NCI-H748 (cell line): ENCODE data around the gene VSIG10L2.
"Not testable (repeated sequence)": the region's sequence is repeated elsewhere in the genome, so short reads cannot be mapped to it uniquely, and the experiment has no call there.

Experiments
- DNase-seq: peaks from one replicate; lab custom pipeline; 2025; ENCODE audit not compliant: unreplicated experiment; lab: John Stamatoyannopoulos, UW

The VSIG10L2 gene

DNA sequence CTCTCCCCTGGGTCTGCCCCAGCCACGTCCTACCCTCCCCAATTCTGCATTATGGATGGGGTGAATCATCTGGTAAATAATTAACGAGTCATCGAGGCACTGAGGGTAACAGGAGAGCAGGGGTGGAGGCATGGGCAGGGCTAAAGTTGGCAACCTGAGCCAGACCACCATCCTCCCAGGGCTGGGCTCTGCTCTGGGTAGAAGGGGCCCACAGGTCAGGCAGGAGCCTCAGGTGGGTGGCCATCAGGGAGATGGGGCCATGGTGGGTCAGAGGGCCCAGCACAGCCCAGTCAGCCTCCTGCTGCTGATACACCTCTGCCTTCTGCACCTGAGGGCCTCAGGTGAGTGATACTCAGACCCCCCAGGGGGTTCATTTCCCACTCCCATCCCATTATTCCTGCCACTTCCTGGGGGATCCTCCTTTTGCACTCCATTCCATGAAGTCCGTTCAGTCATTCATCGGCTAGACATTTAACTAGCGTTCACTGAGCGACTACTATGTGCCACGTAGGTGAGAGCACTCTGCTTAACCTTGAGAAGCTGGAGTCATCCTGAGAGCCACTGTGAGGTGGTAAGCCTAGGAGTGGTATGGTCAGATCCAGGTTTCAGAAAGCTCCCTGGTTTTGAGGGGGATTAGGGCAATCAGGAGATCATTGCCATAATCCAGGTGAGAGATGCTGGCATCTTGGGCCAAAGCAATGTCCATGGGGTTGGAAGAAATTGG is at the start of gene VSIG10L2:
VSIG10L2 (plus strand) TSS at position 248 of the 724 bp plus-strand sequence; CDS start at position 260, 12 bp downstream.
- DNase-seq = no peak

DNA sequence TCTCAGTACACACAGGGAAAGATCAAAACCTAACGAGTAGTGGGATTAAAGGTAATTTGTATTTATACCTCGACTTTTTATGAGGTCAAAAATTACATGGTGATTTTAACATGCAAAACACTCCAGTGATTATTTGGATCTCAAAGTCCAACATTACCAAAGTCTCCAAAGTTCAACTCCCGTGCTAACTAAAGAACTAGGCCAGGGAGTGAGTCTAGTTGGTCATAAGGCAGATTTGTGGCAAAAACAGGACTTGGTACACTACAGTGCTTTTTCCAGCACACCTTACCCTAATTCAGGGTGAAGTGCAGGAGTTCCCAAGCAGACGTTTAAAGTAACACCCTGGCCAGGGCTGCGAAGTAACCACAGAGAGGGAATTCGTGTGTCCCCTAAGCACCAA is 44.0 kb upstream of the VSIG10L2 start:
- DNase-seq = no peak

DNA sequence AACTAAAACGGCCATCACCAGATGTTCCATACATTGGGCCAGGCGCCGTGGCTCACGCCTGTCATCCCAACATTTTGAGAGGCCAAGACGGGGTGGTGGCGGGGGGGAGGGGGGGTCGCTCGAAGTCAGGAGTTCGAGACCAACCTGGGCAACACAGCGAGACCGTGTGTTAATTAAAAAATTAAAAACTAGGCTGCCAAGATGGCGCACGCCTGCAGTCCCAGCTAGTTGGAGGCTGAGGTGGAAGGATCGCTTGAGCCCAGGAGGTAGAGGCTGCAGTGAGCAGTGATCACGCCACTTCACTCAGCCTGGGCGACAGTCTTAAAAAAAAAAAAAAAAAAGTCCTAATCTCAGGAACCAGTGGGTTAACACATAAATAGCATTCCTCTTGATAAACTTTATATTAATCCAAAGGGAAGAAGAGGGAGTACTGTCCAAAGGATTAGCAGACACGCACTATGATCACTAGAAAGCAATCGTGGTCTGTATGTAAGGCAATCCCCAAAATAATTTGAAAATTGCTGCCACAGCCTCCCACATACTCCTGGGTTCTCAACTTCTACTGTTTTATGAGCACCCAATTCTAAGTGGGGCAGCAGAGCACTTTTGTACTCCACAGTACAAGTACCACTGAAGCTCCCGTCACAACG is 43.4 kb upstream of the VSIG10L2 start:
- peak; percentile 2 for DNase-seq

DNA sequence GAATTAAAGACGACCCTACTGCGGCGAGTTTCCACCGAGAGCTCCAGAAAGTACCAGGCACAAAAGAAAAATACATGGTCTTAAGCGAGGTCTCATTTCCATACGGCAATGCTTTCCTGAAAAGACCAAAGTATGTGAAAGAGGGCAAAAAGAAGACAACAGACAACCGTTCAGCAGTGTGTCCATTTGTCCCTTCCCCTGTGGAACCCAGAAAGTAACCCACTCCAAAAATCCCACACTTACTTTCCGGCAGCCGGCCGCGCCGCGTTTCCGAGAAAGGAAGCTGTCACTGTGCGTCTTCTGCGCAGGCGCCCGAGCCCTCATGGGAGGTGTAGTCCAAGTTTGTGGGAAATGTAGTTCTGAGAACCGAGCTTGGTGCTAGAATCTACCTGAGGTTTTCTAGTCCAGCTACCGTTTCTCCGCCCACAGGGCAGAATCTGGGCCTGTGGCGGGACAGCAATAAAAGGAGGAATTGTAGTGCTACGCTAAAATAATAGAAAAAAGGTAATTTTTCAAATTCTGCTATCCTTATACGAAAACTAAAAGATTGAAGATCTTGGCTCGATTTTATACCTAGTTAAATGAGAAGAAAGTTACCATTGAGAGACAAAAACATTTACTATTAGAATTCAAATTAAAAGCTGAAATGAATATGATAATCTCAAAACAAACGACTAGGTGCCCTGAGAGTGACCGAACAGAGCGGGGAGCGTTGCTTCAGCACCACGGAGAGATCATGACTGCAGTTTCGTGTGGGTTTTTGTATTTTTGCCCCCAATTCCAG is 42.7 kb upstream of the VSIG10L2 start, which contains the start of gene PUS3:
PUS3 (minus strand) TSS at position 280 of the 784 bp plus-strand sequence. CDS start 6,922 bp downstream, outside the sequence.
- peak; percentile 89 for DNase-seq

DNA sequence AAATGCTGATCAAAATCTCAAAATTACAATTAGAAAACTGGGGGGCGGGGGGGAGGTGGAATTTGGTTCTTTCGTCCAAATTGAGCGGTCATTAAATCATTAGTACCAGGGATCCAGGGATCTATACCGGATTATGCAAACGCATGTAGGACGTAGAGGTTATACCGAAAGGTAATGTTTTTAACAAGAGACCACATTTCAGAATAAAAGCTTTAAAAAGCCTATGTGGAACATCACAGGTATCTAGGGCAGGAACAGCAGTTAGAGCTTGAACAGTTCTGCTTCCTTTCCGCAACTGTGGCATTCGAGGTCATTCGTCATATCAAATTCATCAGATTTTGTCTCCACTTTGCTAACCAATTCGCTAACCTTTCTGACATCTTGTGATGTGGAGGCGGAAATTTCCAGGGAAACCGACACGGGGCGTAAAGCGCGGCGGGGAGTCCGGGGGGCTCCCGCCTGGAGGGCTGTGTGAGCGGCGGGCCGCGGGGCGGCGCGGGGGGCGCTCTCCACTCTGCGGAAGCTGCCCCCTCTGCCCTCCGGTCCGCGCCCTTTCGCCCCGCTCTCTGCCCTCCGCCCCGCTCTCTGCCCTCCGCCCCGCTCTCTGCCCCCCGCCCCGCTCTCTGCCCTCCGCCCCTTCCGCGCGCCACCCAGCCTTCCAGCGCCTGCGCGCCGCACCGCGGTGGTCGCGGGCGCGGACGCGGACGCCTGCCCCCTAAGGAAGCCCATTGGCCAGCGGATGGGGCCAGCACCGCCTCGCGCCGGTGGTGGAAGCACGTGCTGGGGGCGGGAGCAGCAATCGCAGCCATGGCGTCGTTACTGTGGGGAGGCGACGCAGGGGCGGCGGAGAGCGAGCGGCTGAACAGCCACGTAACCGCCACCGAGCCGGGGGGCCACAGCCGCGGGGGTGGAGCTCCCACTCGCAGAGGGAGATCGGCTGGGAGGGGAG is 41.9 kb upstream of the VSIG10L2 start, which contains the start of gene DDX25:
DDX25 (plus strand) TSS at position 798 of the 949 bp plus-strand sequence; CDS start at position 808, 10 bp downstream.
- peak; percentile 45 for DNase-seq

DNA sequence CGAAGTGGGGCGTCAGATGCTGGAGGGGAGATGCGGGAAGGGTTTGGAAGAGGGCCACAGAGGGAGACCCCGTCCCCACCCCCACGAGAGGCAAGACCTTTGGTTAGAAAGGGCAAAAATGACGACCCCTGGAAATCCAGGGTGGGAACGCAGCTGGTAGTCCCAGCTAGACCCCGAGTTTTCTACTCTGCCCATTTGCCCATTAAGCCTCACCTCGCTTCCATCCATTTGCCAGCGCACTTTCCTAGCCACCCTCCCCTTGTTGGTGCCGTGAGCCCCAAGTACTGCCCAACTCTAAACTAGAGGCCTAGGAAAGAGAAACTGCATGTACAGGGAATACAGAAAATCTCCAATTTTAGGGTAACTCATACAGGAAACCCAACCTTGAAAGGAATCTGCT is 41.2 kb upstream of the VSIG10L2 start:
- no peak for DNase-seq

DNA sequence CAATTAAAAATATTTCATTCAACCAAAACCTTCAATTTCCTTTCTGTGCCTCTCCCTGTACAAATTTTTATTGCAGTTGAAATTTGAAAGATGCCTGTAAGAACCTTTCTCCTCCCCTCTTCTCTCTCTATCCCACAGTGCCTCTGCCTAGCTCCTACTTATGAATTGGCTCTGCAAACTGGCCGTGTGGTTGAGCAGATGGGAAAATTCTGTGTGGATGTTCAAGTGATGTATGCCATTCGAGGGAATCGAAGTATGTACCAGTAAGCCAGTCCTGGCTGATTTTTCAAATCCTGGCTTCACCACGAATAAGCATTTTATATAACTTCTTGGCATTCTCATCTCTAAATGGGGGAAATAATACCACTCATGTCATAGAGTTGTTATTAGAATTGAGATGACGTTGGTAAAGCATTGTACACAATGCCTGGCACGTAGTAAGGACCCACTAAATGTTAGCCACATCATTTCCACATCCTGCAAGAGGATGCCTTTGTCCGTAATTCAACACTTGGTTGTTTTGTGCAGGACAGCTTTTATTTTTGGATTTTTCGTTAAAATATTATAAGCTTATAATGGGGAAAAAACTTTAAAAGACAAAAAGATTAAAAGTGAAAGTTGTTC is 35.5 kb upstream of the VSIG10L2 start:
- no peak for DNase-seq

DNA sequence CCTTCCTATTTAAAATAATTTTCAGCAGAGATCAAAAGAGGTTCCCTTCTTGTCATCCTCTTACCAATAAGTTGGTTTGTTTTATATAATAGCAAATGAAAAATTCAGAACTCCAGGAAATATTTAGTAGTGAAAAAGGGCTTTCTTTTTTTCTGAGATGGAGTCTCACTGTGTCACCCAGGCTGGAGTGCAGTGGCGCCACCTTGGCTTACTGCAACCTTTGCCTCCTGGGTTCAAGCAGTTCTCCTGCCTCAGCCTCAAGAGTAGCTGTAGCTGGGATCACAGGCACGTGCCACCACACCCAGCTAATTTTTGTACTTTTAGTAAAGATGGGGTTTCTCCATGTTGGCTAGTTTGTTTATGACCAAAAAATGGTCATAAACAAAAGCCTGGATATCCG is 31.2 kb upstream of the VSIG10L2 start:
- not testable (repeated sequence) for DNase-seq

DNA sequence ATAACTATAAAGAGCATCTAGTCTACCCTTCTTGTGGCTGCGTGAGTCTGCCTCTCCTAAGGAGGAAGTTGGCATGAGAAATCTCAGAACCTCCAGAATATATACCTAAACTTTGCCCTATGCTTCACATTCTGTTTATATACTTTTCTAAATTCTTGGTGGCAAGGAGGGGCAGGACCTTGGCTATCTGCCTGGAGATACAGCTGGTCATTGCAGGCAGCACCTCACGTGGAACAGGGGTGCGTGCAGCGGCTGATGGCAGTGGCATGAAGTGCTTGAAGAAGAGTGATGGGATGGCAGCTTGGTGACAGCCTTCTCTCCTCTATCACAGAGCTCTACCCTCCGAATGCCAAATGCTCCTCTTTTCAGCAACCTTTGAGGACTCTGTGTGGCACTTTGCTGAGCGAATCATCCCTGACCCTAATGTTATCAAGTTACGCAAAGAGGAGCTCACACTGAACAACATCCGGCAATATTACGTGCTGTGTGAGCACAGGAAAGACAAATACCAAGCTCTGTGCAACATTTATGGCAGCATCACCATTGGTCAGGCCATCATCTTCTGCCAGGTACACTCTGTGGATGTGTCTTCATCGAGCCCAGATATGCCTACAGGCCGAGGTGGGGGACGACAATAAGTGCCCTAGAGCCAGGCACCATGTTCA is 29.0 kb upstream of the VSIG10L2 start:
- DNase-seq = peak; percentile 2

DNA sequence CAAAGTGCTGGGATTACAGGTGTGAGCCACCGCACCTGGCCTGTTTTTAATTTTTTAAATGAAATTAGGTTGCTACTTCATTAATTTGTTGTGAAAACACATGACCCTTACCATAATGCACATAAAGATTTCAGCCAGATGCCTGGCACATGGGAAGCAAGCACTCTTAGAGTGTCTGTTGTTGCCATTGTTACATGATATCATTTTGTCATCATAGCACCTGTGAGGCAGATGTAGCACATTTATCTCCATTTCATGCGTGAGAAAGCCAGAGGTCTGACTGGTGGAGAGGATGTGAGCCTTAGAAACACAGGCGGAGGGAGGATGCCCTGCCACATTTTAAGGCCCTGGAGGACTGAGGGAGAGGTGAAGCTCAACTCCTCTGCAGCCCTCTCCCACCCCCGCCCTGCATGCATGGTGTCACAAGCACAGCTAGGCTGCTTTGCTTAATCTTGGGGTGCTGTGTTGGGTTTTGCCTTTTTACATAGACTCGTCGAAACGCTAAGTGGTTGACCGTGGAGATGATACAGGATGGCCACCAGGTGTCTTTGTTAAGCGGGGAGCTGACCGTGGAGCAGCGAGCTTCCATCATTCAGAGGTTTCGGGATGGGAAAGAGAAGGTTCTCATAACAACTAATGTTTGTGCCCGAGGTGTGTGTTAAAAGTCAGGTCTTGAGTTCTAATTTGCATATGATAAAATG is 27.6 kb upstream of the VSIG10L2 start:
- no peak for DNase-seq

DNA sequence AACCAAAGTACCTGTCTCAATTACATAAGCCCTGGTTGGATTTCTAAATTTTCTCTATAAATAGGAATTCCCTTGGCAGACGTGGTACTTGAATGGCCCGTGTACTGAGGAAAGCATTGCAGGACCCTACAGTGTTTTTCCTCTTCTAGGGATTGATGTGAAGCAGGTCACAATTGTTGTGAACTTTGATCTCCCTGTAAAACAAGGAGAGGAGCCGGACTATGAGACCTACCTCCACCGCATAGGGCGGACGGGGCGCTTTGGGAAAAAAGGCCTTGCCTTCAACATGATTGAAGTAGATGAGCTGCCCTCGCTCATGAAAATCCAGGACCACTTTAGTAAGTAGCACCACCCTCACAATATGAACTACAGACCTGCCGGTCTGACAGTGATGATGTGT is 24.8 kb upstream of the VSIG10L2 start:
- DNase-seq = no peak

DNA sequence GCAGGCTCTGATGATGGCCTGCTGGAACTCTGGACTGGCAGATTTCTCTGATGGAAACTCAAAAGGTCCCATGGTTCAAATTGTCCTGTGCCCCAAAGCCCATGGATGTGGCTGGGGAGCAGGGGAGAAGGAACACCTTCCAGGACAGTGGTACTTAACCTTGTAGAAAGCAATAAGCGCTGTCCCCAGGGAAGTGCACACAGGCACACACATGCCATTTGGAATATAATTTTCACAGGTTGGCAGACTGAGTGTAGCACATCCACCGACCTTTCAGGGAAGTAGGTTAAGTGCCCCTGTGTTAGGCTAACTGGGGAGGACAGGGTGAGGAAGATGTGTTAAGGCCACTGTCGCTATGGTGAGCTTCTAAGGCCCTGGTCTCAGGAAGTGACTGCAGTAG is 23.7 kb upstream of the VSIG10L2 start:
- no peak for DNase-seq

DNA sequence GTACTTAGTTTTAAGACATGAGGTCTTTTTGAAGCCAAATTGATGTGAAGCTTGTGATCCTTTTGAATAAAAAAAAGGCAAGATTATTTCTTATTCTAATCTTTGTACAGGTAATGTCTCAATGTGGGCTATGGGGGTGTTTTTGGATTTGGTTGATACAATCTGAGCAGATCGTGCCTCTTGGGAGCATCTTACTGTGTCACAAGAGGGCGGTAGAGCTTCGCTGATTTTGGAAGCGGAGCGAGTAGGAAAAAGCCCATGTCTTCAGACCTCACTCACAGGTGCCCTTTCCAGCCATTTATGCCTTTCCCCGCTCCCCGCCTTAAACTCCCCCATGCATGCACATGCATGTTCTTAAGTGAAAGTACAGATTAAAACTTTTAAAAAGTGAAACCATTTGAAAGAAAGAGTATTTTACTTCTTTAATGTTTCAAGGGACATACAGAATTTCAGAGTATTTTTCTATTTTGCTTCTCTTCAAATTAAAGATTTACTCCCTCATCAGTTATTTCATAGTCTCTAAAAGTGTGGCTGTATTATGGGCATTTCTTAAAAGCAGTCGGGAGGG is 22.7 kb upstream of the VSIG10L2 start:
- DNase-seq = peak; percentile 62

DNA sequence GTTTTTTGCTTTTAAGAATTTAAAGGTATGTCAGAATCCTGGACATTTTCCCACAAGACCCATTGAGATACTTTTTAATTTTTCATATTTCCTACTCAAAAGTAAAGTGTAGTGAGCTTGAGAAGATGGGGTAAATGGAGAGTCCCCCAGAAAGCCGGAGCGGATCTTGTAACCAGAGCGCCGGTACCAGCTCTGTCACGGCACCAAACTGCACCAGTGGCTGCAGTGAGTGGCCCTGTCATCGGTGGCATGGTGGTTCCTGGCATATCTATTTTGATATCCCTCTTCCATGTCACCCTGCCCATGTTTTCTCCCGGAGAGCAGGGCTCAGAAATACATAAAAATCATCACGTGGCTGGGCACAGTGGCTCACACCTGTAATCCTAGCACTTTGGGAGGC is 22.2 kb upstream of the VSIG10L2 start:
- no peak for DNase-seq

DNA sequence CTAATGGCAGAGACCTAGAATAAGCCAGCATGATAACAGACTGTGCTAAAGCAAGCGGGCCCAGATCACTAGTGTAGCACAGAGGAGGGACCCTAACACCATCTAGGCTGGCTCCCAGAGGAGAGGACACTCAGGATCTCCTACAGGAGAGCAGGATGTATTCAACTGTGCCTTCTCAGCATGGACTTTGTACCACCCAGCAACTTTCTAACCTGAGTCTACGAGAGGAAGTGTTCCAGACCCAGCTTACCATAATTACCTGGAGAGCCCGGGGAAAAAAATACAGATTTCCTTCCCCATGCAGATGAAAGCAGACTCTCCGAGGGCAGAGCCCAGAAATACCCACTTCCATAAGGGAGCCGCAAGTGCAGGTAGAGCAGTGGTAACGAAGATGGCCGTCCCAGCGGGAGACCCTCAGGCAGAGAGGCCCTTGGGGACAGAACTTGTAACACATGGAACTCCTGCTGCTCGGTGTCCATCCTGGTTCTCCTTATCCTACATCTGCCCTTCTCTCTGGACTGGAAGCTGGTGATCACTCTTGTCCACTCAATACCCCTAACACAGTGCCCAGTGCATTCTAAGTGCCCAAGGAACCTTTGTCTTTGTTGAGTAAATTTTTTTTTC is 21.3 kb upstream of the VSIG10L2 start:
- no peak for DNase-seq

DNA sequence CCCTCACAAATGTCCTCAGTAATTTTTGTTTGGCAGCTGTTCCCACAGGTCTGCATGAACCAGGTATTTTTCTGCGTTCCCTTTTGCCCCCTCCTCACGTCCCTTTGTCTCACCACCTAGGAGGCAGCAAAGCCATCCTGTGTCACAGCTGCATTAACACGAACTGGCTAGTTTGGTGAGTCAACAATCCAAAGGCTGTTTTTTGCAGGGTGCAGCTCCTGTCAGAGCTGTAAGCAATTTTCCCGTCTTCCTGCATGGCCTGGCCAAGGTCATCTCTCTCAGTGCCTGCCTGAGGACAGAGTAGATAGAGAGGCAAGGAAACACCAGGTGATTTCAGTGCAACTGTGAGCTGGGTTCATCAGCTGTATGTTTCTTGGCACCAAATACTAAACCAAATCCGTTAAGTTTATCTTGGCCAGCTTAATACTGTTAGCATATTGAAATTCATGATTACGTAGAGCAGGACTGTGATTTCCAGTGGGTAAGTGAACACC is 20.6 kb upstream of the VSIG10L2 start:
- no peak for DNase-seq

DNA sequence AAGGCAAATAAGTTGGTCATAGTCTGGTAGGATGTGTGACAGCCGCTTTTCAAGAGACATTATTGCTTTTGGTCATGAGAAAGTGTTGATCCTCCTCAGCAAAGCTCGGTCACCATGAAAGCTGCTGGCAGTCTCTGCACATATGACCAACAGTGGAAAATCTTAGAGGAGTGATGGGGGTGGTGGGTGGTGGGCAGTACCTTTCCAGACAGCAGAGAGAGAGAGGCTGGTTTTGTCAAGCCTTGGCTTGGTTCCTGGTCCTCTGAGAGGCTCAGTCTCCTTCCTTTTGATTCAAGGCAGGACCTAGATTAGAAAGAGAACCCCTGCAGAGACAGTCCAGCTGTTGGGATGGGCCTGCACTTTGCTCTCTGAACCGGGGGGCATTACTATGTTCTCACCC is 20.0 kb upstream of the VSIG10L2 start:
- DNase-seq = no peak

DNA sequence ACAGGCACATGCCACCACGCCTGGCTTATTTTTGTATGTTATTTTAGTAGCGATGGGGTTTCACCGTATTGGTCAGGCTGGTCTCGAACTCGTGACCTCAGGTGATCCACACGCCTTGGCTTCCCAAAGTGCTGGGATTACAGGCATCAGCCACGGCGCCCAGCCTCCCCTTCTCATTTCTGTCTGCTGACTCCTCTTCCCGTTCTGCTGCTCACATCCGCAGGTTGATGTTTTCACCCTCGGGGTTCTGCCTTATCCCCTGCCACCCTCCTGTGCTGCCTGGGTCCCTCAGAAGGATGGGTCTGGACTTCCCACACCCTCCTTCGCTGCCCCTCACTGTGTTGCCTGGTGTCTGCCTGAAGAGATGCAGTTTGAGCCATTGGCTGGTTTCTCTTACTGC is 19.2 kb upstream of the VSIG10L2 start:
- DNase-seq = no peak
